GM13976 (cell line): Measurements from ENCODE around the gene STRIP1.

Experiments
- DNase-seq: peaks from one replicate; pipeline ENCODE4 v3.0.0; 2012; ENCODE audit warnings: low spot score
- CTCF ChIP-seq: IDR thresholded peaks from 2 replicates; pipeline ENCODE4 v1.5.1; 2012; ENCODE audit warnings: borderline replicate concordance, mild to moderate bottlenecking; ENCODE audit not compliant: insufficient read depth; ENCODE audit errors: extremely low read depth, missing control alignments, control extremely low read depth
- in situ Hi-C: fragments of 300-500 bp; cut with MboI; formaldehyde crosslinking; loops from one replicate; pipeline ENCODE4 v1.12.0; 2022; ENCODE audit warnings: low sequenced_read_pairs, mixed read lengths, inconsistent platforms; ENCODE audit not compliant: unreplicated experiment

The STRIP1 gene

GRCh38 chr1:110007046-110007830, 27.2 kb upstream of the STRIP1 start:
- no peak for TF ChIP-seq CTCF
- in situ Hi-C loops, result no loop called here

GRCh38 chr1:110008971-110009565, 25.4 kb upstream of the STRIP1 start:
- in situ Hi-C loops, result no loop called here
- TF ChIP-seq CTCF, result no peak
- DNase-seq, result no peak

More at GRCh38 chr1:110007046-110007830, 27.2 kb upstream of the STRIP1 start:
- DNase-seq, result no peak

DNA sequence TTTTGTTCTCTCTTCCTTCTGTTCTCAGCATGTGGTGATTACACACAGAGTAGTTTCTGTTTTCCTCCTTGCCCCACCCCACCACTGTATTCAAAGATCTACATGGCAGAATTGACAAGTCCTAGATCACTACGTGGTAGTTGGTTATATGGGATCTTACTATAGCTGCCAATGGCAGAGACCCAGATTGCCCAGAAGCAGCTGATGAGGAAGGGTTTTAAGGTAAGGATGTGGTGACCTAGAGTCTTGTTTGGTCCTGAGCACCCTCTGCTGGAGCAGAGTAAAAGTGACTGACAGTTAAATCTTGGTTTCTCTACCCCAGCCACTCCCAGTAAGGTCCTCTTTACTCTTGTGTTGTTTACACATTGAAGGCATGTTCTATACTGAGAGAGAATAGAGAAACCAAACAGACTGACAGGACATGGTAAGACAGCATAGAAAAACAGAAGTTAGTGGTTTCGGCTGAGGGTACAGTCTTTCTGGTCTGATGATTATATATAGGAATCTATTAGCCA, 22.8 kb upstream of the STRIP1 start:
- TF ChIP-seq CTCF, result peak; percentile 54
- DNase-seq, result peak; percentile 73
- in situ Hi-C loops, result no loop called here

- in situ Hi-C loops, result no loop called here
- no peak for TF ChIP-seq CTCF
- peak; percentile 39 for DNase-seq
These were observed 22.2 kb upstream of the STRIP1 start for GRCh38 chr1:110012100-110012780.

DNA sequence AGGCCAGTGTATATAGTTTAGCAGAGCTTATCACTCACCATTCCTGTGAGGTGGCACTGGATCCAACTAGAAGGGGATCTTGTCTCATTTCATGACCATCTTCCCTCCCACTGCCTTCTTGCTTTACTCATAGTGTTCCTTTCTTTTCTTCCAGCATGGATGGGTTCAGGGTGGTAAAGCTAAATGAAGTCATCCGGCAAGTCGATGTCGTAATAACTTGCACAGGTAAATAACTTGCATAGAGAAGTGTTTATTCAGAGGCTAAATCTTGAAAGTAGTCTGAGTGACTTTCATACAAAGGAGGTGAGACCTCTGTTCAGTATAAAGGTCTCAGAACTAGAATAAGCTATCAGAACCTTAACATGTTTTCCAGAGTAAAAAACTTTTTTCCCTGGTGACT, 16.6 kb upstream of the STRIP1 start:
- no peak for DNase-seq
- no peak for TF ChIP-seq CTCF
- in situ Hi-C loops, result no loop called here

DNA sequence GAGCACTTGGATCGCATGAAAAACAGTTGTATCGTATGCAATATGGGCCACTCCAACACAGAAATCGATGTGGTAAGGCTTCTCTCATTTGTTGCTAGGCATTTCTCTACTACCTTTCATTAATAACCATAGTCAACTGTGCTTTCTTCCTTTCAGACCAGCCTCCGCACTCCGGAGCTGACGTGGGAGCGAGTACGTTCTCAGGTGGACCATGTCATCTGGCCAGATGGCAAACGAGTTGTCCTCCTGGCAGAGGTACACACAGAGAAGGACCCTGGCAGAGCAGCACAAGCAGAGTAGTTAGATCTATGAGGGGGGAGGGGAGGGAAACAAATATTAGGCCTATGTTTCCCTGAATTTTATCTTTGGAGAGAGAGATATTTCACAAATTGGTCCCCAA, 16.0 kb upstream of the STRIP1 start:
- in situ Hi-C loops, result no loop called here

More for the DNA sequence above, 16.0 kb upstream of the STRIP1 start:
- TF ChIP-seq CTCF, result no peak
- no peak for DNase-seq
